Spinal cord (tissue), 10 donors: Measurements from ENCODE around the gene NOL4L. TPM values are rescaled to one million over a fixed set of nuclear protein-coding genes. Genes with fewer than 3 reads are reported as not detected.

ENCODE experiments used
- DNase-seq, 6 donors: peaks; one replicate each; pipeline versions ENCODE4 v3.0.0 to v3.0.0-alpha.2; 2013 to 2015; ENCODE audit warnings: low spot score in 6 of 6, low read depth in 4 of 6
- H3K27ac ChIP-seq: one replicate; pipeline ENCODE4 v1.5.1; 2013; ENCODE audit warnings: low read depth, low read length, control low read depth
- H3K27me3 ChIP-seq: one replicate; pipeline ENCODE4 v1.6.1; 2013; ENCODE audit warnings: low read length; ENCODE audit not compliant: control insufficient read depth, insufficient read depth
- H3K36me3 ChIP-seq: one replicate; pipeline ENCODE4 v1.6.1; 2013; ENCODE audit warnings: low read length; ENCODE audit not compliant: control insufficient read depth, insufficient read depth
- H3K4me1 ChIP-seq: one replicate; pipeline ENCODE4 v1.6.1; 2013; ENCODE audit warnings: low read length; ENCODE audit not compliant: control insufficient read depth, insufficient read depth
- H3K4me3 ChIP-seq: one replicate; pipeline ENCODE4 v1.5.1; 2013; ENCODE audit warnings: low read depth, low read length, control low read depth
- H3K9me3 ChIP-seq: one replicate; pipeline ENCODE4 v1.6.1; 2013; ENCODE audit warnings: low read length; ENCODE audit not compliant: control insufficient read depth, insufficient read depth
- WGBS: methylation state at CpG from one replicate; pipeline ENCODE4 v1.1.5; 2013; ENCODE audit warnings: missing lambda C conversion rate; ENCODE audit not compliant: insufficient coverage; 5-methylcytosine and 5-hydroxymethylcytosine counted together
- polyA plus RNA-seq, 2 donors: library from polyadenylated mRNA; unstranded; fragments of 120-200 nt; gene quantifications; one replicate each; pipeline ENCODE4 v1.2.1, GENCODE V29; 2013; ENCODE audit not compliant: insufficient read length in 2 of 2
- total RNA-seq, 2 donors: library from RNA; depleted of rRNA in 1 of 2; stranded (reverse); fragments of 120-200 nt in 1 of 2; fragments of >200 nt in 1 of 2; gene quantifications; one replicate each; pipeline versions ENCODE4 v1.2.3 to v1.2.4, GENCODE V29; 2013 to 2014
- donor health status: healthy.

The NOL4L gene
- total and polyA plus RNA-seq, 4 donors: 13.3 to 67.6 (median 44.5) TPM

DNA sequence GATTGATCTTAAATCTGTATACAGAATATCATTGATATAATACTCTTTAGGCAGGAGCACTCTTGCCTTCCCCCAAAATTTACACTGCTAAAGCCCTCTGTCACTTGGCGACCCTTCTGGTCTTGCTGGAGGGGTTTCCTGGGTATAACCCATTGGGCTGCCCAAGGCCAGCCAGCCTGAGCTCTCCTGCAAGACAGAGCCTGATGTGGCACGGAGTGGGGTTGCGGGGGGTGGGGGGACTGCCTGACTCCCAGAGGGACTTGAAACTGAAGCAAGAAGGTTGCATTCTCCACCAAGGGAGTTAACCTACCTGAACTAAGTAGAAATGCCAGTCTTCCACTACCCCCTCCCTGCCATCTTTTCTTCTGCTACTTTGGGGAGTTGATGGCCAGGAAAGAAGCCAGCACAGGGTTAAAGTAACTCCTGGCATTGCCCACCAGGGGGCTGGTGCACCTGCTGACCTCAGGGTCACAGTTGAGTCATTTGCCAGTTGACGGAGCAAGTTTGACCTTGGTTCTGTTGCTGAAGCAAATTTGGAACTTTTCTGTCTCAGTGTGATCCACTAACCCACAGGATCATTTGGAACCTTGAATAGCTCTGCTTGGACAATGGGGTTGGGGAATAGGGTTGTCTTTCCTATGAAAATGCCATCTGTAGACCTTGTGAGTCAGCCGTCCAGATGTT, 147.6 kb downstream of the NOL4L start:
- no peak overlapping the region for H3K27ac ChIP-seq
- WGBS: 78% methylated on average over 5 of the region's 5 CpGs
- H3K4me1 ChIP-seq: peaks cover 12% of the 10 kb centered on the region
- H3K9me3 ChIP-seq: no peaks in the 10 kb centered on the region
- H3K4me3 ChIP-seq: no peak overlapping the region
- peaks cover 62% of the 10 kb centered on the region for H3K36me3 ChIP-seq
- no peak for DNase-seq
- H3K27me3 ChIP-seq: no peaks in the 10 kb centered on the region

GRCh38 chr20:32436968-32437367, 148.2 kb downstream of the NOL4L start:
- WGBS: 90% methylated on average over 7 of the region's 7 CpGs
- no peak for DNase-seq
- H3K4me3 ChIP-seq: no peak overlapping the region
- no peaks in the 10 kb centered on the region for H3K9me3 ChIP-seq
- no peaks in the 10 kb centered on the region for H3K27me3 ChIP-seq
- H3K4me1 ChIP-seq: peaks cover 12% of the 10 kb centered on the region
- no peak overlapping the region for H3K27ac ChIP-seq
- H3K36me3 ChIP-seq: peaks cover 64% of the 10 kb centered on the region

GRCh38 chr20:32436142-32436861, 148.8 kb downstream of the NOL4L start:
- Histone ChIP-seq H3K36me3 (peaks cover 66% of the 10 kb centered on the region), H3K27ac (no peak overlapping the region), H3K4me1 (peaks cover 10% of the 10 kb centered on the region), H3K4me3 (no peak overlapping the region), H3K27me3 (no peaks in the 10 kb centered on the region), H3K9me3 (no peaks in the 10 kb centered on the region)
- 97% methylated on average over 11 of the region's 11 CpGs for WGBS
- no peak for DNase-seq

- no peak for DNase-seq
- Histone ChIP-seq H3K4me1 (peaks cover 10% of the 10 kb centered on the region), H3K4me3 (no peak overlapping the region), H3K9me3 (no peaks in the 10 kb centered on the region), H3K27ac (no peak overlapping the region), H3K36me3 (peaks cover 70% of the 10 kb centered on the region), H3K27me3 (no peaks in the 10 kb centered on the region)
- WGBS: 98% methylated on average over 12 of the region's 12 CpGs
Observed at GRCh38 chr20:32435449-32436107, 149.6 kb downstream of the NOL4L start.

- Histone ChIP-seq H3K27me3 (no peaks in the 10 kb centered on the region), H3K4me3 (no peak overlapping the region), H3K9me3 (no peaks in the 10 kb centered on the region), H3K4me1 (peaks cover 7% of the 10 kb centered on the region), H3K27ac (no peak overlapping the region), H3K36me3 (peaks cover 75% of the 10 kb centered on the region)
- 95% methylated on average over 16 of the region's 19 CpGs for WGBS
- DNase-seq: no peak
Observed at GRCh38 chr20:32434434-32434833, 150.7 kb downstream of the NOL4L start.

GRCh38 chr20:32433311-32434021, 151.7 kb downstream of the NOL4L start:
- no peak overlapping the region for H3K27ac ChIP-seq
- H3K27me3 ChIP-seq: no peaks in the 10 kb centered on the region
- no peak overlapping the region for H3K4me3 ChIP-seq
- 87% methylated on average over 20 of the region's 20 CpGs for WGBS
- H3K9me3 ChIP-seq: no peaks in the 10 kb centered on the region
- peaks cover 73% of the 10 kb centered on the region for H3K36me3 ChIP-seq
- peaks cover 3% of the 10 kb centered on the region for H3K4me1 ChIP-seq
- no peak for DNase-seq

DNA sequence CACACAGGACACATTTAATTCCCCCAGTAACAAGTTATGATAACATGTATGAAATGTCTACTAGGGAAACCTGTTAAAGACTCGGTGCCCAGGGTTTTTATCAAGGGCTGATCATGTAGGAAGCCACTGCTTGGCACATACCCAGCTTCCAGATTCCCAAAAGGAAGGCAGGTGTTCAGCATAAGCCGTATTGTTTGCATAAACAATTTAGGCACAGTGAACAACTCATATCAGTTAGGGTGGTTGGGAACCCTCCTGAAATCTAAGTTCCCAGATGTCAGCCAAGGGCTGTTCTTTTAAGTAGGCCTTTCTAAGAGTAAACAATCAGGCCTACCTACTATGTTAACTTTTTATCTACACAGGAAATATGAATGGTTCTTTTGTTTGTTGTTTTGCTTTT, 152.9 kb downstream of the NOL4L start:
- no peak overlapping the region for H3K4me3 ChIP-seq
- no peak overlapping the region for H3K27ac ChIP-seq
- H3K27me3 ChIP-seq: no peaks in the 10 kb centered on the region
- peaks cover 69% of the 10 kb centered on the region for H3K36me3 ChIP-seq
- DNase-seq: no peak
- WGBS: 60% methylated on average over 1 of the region's 2 CpGs
- no peaks in the 10 kb centered on the region for H3K9me3 ChIP-seq
- H3K4me1 ChIP-seq: peaks cover under 1% of the 10 kb centered on the region

DNA sequence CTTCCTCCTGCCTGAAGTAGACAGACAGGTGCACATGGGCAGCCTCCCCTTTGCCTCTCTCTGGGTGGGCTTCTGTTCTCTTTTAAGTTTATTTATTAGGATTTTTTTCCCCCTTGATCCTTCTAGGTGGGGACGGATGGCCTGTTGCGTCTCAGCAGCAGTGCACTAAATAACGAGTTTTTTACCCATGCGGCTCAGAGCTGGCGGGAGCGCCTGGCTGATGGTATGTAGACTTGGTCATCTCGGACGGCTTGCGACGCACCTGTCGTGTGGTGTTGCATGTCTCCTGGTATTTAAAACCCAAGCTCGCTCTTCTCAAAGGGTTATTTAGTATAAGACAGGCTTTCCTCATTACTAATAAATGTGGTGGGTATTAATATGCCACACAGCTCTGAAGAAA, 153.7 kb downstream of the NOL4L start:
- Histone ChIP-seq H3K27me3 (no peaks in the 10 kb centered on the region), H3K27ac (no peak overlapping the region), H3K4me1 (no peaks in the 10 kb centered on the region), H3K9me3 (no peaks in the 10 kb centered on the region), H3K36me3 (peaks cover 61% of the 10 kb centered on the region), H3K4me3 (no peak overlapping the region)
- no peak for DNase-seq
- 100% methylated on average over 7 of the region's 12 CpGs for WGBS

GRCh38 chr20:32429745-32430360, 155.3 kb downstream of the NOL4L start:
- 96% methylated on average over 14 of the region's 16 CpGs for WGBS
- Histone ChIP-seq H3K27me3 (no peaks in the 10 kb centered on the region), H3K27ac (no peak overlapping the region), H3K9me3 (no peaks in the 10 kb centered on the region), H3K4me3 (no peak overlapping the region), H3K4me1 (no peaks in the 10 kb centered on the region), H3K36me3 (peaks cover 46% of the 10 kb centered on the region)
- DNase-seq: no peak
